CD4-positive, alpha-beta T cell treated with Interleukin-17A for 4 hours (primary cell): ENCODE results near the gene MYPOP.

Experiments used
- DNase-seq: peaks from one replicate; pipeline ENCODE4 v3.0.0-alpha.2; 2020; ENCODE audit warnings: mixed read lengths

Gene MYPOP

GRCh38 chr19:45862564-45863334 is 39.7 kb downstream of the MYPOP start, which contains the start of gene SYMPK:
Gene SYMPK, minus strand, starts transcription at chr19:45863147. Its CDS starts 8,652 bp downstream, at chr19:45854495.
- DNase-seq: peak; percentile 99

- no peak for DNase-seq
Measured at GRCh38 chr19:45862271-45862563, 40.2 kb downstream of the MYPOP start.

GRCh38 chr19:45860359-45861259 is 41.8 kb downstream of the MYPOP start:
- DNase-seq: no peak

- DNase-seq: no peak
Measured at GRCh38 chr19:45854167-45854778, 48.1 kb downstream of the MYPOP start.

GRCh38 chr19:45852983-45853382 is 49.4 kb downstream of the MYPOP start:
- no peak for DNase-seq

GRCh38 chr19:45852145-45852750 is 50.2 kb downstream of the MYPOP start:
- DNase-seq: no peak

GRCh38 chr19:45848922-45849321 is 53.5 kb downstream of the MYPOP start:
- DNase-seq: no peak

GRCh38 chr19:45847663-45848062 is 54.8 kb downstream of the MYPOP start:
- DNase-seq: no peak

- DNase-seq: no peak
Measured at GRCh38 chr19:45842198-45842597, 60.2 kb downstream of the MYPOP start.
